HG02571 (cell line): Measurements from ENCODE around the gene FAM118B.

Source experiments
- ATAC-seq: cut with Tn5 transposase; IDR thresholded peaks from one replicate; pipeline ENCODE4 v1.9.1; 2021; ENCODE audit warnings: mild to moderate bottlenecking, moderate library complexity; ENCODE audit not compliant: unreplicated experiment

The FAM118B gene

DNA sequence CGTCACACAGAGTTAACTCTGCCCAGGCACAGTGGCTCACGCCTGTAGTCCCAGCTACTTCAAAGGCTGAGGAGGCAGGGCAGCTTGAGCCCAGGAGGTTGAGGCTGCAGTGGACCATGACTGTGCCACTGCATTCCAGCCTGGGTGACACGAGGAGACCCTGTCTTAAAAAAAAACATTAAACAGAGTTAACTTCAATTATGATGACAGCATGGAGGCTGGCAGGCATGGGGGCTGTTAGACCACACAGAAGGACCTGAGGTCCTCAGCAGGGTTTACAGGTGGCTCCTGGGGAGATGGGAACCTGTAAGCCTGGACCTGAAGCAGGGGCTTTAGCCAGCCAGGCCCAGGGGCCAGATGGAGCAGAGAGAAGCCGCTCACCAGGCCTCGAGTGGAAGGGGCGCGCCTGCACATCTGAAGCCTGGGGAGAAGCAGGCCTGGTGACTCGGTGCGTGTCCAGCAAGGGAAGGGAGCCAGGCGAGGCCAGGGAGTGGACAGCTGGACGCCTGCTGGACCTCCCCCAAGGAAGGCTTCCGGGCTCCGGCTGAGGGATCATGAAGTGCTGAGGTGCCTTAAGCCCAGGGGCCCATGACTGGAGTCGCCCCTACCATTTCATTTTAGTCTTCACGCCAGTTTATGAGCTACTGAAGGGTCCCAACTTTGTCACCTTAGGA is 25.4 kb upstream of the FAM118B start:
- ATAC-seq, result no peak

DNA sequence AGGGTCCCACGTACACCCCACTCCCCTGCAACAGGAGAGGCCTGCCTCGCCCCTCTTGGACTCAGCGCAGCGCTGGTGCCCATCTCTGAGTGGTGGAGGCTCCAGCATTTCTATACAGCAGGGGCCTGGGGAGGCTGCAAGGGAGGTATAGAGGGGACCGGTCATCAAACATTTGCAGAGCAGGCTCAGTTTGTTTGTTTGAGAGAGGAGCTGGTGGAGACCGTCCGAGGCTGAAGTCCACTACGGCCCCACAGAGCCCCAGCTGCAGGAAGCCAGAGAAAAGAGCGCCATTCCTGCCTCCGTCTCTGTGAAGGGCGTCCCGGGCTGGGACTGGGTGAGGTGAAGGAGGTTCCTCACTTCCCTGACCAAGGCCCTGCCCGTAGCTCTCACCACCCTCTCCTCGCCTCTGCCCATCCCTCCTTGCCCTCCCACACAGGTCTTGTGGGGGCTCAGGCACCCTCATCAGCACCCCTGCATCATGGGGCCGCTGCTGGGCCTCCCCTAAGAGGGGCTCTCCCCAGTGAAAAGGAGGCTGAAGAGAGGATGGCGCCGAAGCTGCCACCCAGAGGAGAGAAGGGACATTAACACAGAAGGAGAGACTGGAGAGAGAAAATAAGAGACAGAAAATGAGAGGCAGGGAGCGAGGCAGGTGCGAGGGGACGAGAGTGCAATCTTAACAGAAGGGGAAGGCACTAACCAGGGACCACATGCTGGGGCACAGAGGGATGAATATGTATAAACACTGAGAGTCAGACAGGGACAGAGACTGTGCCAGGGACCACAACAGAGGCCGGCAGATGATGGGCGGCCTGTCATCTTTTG is 24.7 kb upstream of the FAM118B start:
- ATAC-seq, result no peak

DNA sequence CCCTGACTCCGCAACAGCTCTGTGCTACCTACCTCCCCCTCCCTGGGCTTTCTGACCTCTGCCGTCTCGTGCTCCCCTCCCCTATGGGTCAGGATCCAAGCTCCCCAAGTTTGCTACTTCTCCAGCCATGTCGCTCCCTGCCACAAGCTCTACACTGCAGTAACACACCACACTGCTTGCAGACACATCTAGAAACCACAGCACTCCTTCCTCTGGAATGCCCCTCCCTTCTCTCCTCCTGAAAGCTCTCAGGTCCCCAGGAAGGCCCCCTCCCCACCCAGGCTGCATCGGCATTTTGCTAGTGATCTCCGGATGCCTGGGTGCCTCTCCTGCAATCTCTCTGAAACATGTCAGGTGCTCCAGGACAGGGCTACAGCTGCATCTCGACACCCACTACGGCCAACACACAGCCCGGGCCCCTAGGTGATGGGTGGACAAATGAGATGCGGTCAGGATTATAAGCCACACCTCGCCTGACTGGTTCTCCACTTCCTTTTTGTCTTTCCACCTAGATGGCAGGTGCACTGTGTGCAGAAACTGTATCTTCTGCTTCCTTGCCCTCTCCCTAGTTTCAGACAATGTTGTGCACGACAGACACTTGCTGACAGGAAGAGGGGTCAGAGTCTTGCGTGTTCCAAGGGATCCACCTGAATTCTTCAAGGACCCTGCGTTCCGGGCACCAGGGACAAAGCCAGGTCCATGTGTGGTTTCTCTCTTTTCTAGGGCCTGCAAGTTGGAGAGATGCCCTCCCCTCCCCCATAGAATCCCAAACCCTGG is 23.1 kb upstream of the FAM118B start:
- peak; percentile 60 for ATAC-seq

DNA sequence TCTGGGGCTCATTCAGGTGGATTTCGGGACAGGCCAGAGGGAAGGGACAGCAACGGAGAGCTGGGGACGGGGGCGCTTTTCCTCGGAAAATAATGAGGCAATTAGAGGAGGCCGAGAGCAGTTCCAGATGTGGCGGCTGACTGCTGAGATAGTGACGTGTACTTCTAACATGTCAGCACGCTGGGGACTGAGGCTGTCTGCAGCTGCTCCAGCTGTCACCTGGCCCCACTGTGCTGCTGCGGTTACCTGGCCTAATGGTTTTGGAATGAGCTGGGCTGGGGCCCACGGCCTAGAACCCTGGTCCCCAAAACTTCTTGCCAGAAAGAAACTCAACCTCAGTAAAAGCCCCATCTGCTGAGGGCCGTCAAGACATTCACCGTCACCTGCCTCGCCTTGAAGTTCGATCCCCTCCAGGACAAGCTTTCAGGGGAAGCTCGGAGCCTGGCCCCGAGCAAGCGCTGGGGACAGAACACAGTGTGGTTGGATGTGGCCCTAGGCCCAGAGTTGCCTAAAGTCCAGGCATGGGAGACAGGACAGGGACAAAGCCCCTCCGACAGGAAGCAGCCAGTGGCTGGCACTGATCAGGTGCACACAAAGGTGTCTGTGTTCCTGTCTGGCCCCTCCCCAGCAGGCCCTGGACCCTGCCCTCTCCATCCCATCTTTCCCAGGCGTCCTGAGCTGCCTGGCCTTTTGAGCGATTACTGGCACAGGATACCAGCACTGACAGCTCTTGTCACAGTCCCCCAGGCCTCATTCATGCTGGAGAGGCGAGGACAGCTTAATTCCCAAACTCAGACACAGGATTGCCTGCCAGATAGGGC is 22.3 kb upstream of the FAM118B start:
- ATAC-seq, result peak; percentile 65

DNA sequence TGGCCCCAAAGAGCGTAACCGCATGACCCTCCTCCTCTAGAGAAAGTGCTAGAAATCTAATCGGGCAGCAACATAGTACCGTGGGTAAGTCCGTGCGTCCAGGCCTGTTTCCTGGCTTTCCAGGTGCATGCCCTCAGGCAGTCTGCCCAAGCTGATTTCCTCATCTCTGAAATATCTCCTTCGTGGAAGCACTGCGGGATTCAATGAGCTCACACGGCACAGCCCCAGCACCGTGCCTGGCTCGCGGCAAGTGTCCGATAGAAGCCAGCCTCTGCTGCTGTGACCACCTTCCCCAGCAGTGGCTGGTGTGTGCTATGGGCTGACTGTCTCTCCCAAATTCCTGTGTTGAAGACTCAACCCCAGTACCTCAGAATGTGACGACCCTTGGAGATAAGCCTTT is 20.8 kb upstream of the FAM118B start:
- no peak for ATAC-seq

DNA sequence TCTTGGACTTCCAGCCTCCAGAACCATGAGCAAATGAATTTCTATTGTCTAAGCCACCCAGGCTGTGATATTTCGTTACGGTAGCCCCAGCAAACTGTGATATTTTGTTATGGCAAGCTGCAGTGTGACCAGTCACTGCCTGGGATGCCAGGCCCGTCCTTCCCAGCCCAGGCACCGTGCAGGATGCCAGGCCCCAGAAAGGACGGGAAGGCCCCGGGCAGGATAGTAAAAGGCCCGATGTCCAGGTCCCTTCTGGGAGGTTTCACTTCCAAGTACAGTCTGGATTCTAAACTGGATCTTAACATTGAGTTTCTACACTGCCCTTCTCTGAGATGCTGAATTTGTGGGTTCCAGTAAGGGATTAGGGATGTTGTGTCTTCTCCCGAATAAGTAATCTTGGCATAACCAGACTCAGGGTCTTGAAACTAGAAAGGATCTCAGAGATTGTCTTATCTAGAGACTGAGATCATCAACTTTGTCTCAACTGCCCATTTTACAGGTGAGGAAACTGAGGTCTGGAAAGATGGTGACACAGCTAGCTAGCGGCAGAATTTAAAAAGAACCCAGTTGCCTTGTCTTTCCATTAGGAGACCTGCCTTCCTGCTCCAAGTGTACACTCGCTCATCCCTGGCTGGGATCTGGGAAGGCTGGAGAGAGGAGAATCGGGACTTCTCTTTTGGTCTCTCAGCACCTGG is 20.1 kb upstream of the FAM118B start:
- ATAC-seq, result no peak

DNA sequence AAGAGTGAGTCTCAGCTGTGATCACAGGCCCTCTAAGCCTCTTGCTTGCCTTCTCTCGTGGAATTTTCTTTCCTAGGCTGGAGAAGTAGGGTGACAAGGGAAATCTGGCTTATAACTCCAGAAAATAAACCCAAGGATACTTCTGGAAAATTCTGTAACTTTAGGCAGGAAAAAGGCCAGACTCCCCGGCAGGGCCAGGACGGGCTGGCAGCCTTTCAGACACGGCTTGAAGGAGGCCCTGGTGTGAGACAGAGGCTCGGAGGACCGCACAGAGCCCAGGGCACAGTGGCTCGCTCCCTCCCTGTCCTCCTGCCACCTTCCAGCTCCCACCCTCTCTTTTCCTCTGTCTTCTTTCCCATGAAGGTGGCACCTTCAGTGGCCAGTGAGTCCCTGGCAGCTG is 19.2 kb upstream of the FAM118B start:
- no peak for ATAC-seq

DNA sequence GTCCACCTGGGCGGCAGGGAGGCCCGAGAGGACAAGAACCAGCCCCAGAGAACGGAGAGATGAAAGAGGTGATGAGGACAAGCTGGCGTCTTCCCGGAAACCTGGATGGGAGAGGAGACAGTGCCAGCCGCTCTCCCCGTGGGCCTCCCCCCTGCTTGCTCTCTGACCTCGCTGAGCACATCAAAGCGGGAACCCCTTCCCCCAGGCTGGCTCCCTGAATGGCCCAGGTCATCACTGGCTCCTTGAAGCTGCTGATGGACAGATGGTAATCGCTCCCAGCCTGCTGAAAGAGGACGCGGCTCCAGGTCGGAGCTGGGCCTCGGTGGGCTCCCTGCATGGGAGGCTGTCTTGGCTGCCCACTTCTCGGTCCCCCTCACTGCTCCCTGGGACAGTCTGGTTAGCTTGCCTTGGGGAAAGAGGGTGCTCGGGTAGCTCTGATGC is 18.5 kb upstream of the FAM118B start:
- no peak for ATAC-seq

DNA sequence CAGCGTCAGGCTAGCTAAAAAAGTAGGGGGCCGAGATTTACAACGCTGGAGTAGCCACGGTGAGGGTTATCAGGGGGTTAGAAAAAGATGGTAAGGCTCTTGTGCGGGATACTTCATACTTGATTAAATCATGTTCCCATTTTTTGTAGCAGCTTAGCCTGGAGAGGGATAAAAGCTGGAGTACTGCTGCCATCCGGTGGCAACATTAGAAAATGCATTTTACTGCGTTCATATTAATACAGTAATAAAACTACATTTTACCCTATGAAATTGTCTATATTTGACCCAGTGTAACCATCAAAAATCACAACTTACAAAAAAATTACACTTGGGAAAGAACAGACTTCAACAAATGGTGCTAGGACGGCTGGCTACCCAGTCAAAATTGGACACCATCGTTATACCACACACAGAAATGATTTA is 17.4 kb upstream of the FAM118B start:
- no peak for ATAC-seq

DNA sequence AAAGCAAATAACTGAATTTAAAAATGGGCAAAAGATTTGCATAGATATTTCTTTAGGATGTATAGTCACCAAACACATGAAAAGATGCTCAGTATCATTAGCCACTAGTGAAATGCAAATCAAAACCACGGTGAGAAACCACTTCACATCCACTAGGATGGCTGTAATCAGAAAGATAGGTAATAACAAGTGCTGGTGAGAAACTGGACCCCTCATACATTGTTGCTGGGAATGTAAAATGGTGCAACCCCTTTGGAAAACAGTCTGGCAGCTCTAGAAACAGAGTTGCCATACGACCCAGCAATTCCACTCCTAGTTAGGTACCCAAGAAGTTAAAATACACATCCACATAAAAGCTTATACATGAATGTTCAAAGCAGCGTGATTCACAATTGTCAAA is 16.5 kb upstream of the FAM118B start:
- ATAC-seq, result no peak

DNA sequence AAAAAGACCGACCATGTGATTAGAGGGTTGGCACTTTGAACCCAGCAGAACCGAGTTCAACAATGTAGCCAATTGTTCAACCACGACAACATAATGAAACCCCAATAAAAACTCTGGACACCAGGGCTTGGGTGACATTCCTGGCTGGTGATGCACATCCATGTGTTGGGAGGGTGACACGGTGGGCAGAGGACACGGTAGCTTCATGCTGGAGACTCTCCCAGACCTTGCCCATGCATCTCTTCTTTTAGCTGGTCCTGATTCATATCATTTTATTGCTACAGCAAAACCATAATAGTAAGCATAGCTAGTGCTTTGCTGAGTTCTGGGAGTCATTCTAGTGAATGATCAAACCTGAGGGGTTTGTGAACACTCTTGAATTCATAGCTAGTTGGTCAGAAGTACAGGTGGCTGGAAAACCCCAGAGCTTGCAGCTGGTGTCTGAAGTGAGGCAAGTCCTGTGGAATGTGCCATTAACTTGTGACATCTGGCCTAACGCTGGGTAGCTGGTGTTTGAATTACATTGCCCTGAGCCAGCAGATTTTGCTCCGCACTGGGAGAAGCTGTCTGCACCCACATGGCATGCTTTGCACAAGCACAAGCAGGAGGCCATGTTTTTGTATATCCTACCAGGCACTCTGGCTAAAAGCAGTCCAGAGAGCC is 14.2 kb upstream of the FAM118B start:
- ATAC-seq, result peak; percentile 61

DNA sequence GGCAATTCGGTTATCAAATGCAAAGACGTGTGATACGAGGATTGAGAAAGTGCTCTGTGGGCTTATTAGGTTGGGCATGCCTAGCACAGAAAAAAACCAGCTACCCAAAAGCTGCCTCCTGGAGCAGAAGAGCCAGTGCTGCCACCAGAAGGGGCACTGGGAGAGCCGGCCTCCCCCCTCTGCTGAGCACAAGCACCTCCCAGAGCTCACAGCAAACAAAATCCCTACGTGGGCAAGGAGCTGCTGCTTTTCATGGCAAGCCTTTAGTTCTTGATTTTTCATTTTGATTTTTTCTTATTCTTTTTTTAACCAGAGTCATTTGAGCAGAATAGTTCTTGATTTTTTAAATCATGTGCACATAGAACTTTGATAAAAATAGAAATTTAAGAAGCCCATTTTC is 12.9 kb upstream of the FAM118B start:
- ATAC-seq, result no peak

DNA sequence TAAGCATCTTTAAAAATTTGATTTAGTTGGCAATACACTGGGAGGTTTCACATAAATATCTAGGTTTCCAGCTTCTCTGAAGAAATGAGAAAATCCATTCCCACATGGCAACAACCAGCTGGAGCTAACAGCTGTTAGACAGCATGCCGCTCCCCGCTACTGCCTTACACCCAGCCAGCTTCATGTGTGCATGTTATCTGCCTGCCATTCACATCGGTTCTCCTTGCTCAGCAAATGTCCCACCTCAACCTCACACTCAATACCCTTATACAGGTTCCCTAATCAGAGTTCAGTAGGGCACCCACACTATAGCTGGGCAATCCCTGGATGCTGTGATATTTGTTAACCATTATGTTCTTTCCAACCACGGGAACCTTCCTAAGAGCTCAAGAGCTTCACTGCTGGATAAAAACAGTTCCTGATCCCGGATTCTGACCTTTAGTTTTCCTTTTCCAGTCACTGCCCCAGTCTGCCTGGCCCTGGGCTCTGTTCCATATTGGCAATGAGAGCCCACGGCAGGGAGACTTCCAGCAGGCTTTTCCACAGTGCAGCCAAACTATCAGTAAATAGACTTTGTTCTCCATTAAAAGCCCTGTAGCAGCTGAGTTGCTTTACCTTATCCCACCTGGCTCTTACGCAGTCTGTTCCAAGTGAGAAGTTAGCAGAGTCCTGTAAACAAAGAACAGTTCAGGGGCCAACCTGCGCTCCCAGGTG is 8.8 kb upstream of the FAM118B start:
- no peak for ATAC-seq

DNA sequence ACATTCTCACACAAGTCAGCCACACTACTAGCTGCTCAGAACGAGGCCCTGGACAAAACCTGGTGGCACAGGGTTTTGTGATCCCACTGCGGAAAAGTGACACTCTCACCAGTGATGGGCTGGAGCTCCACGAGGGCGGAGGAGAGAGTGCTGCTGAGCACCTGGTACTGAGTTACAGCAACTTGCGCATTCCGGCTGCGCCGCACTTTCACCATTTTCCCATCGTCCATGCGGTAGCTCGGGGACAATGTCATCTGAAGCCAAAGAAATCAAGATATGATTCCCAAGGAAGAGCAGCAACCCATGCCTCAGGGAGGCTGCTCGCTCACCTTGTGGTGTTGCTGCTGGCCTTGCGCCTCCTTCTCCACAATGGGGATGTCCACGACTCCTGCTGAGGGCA is 6.2 kb upstream of the FAM118B start:
- ATAC-seq, result no peak

DNA sequence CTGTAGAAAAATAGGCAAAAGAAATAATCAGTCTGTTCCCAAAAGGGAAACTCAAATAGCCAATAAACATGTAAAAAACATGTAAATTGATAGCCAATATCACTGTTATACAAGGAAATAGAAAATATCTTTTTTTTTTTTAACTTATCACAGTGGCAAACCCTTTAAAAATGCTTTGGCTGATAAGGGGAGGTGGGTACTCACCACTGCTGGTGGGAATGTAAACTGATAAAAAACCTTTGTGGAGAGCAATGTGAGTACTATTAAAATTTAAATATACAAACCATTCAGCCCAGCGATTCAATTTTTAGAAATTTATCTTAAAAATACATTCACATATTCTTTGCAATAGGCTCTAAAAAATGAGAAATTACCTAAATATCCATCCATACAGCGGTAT is 3.7 kb upstream of the FAM118B start:
- no peak for ATAC-seq

DNA sequence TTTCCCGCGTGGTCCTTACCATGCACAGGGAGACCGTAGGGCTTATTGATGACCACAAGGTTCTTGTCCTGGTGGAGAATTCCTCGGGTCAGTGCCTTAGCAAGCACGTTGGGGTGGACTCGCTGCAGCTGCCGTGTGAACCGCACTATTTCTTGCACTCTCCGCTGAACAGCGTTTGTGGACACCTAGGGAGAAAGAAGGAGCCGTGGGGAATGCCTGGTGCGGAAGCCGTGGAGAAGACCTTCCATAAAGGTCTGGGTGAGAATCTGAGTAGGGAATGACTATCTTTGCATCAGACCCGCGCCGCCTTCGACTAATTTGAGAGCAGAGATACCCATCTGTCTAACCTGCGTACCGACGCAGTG is 729 bp upstream of the FAM118B start:
- ATAC-seq, result no peak

DNA sequence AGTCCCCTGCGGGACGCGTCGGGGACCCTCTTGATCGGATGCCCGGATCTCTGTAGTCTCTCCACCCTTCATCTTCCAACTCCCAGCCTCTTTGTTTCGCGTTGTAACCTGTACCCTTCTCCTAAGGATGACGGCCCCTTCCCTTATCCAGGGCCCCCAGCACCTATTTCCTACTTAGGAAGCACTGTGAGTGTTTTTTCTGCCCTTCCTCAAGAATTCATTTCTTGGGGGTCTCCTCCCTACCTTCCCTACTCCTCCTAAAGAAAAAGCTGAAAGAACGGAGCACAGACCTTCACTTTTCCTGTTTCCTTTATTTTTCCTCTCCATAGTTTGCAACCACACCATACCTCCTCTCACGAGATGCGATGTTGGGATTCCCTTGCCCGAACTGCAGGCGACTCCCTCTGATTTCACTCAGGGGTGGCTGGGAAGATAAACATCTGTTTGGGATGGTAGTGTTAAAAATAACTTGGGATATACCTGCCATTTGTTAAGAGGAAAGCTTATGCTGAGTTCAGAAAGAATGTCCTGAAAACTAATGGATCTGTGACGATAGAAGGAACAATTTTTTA is 593 bp downstream of the FAM118B start:
- no peak for ATAC-seq

DNA sequence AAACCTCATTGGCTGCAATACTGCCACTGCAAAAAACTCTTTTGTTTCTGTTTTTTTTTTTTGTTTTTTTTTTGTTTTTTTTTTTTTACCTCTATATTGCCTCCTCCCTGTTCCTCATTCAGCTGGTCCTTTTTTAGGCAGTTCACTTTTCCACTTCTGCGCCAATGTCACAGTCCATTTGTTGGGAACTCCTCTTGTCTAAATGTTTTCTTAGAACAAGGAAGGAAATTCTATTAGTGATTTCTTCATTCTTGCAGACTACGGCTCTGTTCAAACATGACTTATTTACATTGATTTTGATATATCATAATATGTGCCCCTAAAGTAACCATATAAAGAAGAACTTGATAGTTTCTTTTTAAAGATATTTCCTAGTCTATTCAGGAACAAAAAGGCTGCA is 2.9 kb downstream of the FAM118B start:
- no peak for ATAC-seq

DNA sequence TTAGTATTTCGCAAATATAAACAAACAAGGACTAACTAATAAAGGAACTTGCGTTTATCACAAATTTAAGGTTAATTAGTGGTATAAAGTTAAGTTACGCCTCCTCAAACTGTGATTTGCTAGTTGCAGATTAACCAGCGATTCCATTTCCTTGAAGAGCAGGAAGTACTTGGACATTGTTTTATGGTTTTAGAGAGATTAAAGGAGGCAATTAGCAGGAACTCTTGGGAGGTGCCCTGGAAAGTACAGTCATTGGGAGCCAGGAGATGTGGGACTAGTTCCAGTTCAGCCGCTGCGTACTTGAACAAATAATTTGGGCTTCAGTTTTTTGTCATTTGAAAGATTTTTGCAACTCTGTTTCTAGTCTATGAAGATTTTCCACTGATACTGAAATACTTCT is 3.3 kb downstream of the FAM118B start:
- no peak for ATAC-seq
